KMS-11 (cell line): Measurements from ENCODE around the gene FCHO2.

ENCODE experiments used
- H2AFZ ChIP-seq: fragments of 200-600 bp; sonication (generic); 2 replicates; pipeline ENCODE4 v1.6.1; 2016; ENCODE audit warnings: antibody characterized with exemption, mixed run types, low read depth
- H3K27ac ChIP-seq: fragments of 200-600 bp; sonication (generic); 2 replicates; pipeline ENCODE4 v1.6.1; 2016; ENCODE audit warnings: mild to moderate bottlenecking, mixed run types
- H3K27me3 ChIP-seq: fragments of 200-600 bp; sonication (generic); 2 replicates; pipeline ENCODE4 v1.6.1; 2017; ENCODE audit warnings: mild to moderate bottlenecking, low read depth, mixed run types, moderate library complexity; ENCODE audit not compliant: insufficient read depth
- H3K36me3 ChIP-seq: fragments of 200-600 bp; sonication (generic); 2 replicates; pipeline ENCODE4 v1.6.1; 2017; ENCODE audit warnings: mild to moderate bottlenecking, mixed run types; ENCODE audit not compliant: insufficient read depth
- H3K4me1 ChIP-seq: fragments of 200-600 bp; sonication (generic); 2 replicates; pipeline ENCODE4 v1.6.1; 2016; ENCODE audit warnings: mild to moderate bottlenecking, low read depth, mixed run types; ENCODE audit not compliant: poor library complexity, severe bottlenecking
- H3K4me2 ChIP-seq: fragments of 200-600 bp; sonication (generic); 2 replicates; pipeline ENCODE4 v1.7.0; 2016; ENCODE audit warnings: mild to moderate bottlenecking, mixed run types
- H3K4me3 ChIP-seq: fragments of 200-600 bp; sonication (generic); IDR thresholded peaks from 2 replicates; pipeline ENCODE4 v1.6.1; 2017; ENCODE audit warnings: low read depth, low read length, mixed read lengths; ENCODE audit not compliant: insufficient read depth
- H3K79me2 ChIP-seq: fragments of 200-600 bp; sonication (generic); 2 replicates; pipeline ENCODE4 v1.6.1; 2016; ENCODE audit warnings: low read depth, mixed run types; ENCODE audit not compliant: insufficient read depth
- H3K9ac ChIP-seq: fragments of 200-600 bp; sonication (generic); 2 replicates; pipeline ENCODE4 v1.6.1; 2016; ENCODE audit warnings: mild to moderate bottlenecking, mixed run types
- H4K20me1 ChIP-seq: fragments of 200-600 bp; sonication (generic); 2 replicates; pipeline ENCODE4 v1.6.1; 2016; ENCODE audit warnings: mild to moderate bottlenecking, mixed run types; ENCODE audit not compliant: insufficient read depth
- TF ChIP-seq, protein P1 (sequence below): fragments of 200-600 bp; sonication (generic); conservative IDR thresholded peaks from 2 replicates; pipeline ENCODE4 v1.6.1; 2017; ENCODE audit warnings: low read depth, mild to moderate bottlenecking, antibody characterized with exemption, low read length, moderate library complexity, mixed read lengths

The FCHO2 gene

GRCh38 chr5:73103870-73104299, 148.0 kb downstream of the FCHO2 start:
- Histone ChIP-seq H3K4me1 (no peaks in the 10 kb centered on the region), H3K9ac (no peak overlapping the region)

DNA sequence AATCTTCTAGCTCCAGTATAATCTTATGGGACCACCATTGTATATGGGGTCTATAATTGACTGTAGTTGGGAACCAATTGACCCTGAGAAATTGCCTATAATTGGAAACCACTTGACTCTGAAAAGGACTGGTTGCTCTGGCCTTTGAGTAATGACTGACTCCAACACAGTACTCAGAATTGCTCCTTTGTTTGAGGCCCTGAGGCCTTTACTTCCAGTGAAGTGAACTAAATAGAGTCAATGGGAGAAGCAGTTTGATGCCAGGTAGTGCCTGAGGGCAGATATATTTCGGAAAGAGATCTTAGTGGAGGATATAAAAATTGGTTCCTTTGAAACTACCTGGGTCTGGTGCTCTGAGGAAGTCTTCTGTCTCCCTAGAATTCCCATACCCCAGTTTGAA, 148.5 kb downstream of the FCHO2 start:
- no peaks in the 10 kb centered on the region for H3K36me3 ChIP-seq
- H3K27me3 ChIP-seq, result no peaks in the 10 kb centered on the region
- H2AFZ ChIP-seq, result no peak overlapping the region
- H3K4me1 ChIP-seq, result no peaks in the 10 kb centered on the region
- no peak overlapping the region for H3K4me3 ChIP-seq
- H3K9ac ChIP-seq, result no peak overlapping the region
- TF ChIP-seq, protein P1, sequence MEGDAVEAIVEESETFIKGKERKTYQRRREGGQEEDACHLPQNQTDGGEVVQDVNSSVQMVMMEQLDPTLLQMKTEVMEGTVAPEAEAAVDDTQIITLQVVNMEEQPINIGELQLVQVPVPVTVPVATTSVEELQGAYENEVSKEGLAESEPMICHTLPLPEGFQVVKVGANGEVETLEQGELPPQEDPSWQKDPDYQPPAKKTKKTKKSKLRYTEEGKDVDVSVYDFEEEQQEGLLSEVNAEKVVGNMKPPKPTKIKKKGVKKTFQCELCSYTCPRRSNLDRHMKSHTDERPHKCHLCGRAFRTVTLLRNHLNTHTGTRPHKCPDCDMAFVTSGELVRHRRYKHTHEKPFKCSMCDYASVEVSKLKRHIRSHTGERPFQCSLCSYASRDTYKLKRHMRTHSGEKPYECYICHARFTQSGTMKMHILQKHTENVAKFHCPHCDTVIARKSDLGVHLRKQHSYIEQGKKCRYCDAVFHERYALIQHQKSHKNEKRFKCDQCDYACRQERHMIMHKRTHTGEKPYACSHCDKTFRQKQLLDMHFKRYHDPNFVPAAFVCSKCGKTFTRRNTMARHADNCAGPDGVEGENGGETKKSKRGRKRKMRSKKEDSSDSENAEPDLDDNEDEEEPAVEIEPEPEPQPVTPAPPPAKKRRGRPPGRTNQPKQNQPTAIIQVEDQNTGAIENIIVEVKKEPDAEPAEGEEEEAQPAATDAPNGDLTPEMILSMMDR, result no peak
- H3K27ac ChIP-seq, result no peak overlapping the region
- H3K4me2 ChIP-seq, result no peak overlapping the region
- H4K20me1 ChIP-seq, result no peaks in the 10 kb centered on the region
- H3K79me2 ChIP-seq, result no peaks in the 10 kb centered on the region

More at GRCh38 chr5:73103870-73104299, 148.0 kb downstream of the FCHO2 start:
- Histone ChIP-seq H3K36me3 (no peaks in the 10 kb centered on the region), H3K27ac (no peak overlapping the region), H3K4me2 (no peak overlapping the region), H3K27me3 (no peaks in the 10 kb centered on the region), H3K4me3 (no peak overlapping the region), H3K79me2 (no peaks in the 10 kb centered on the region), H4K20me1 (no peaks in the 10 kb centered on the region), H2AFZ (no peak overlapping the region)
- TF ChIP-seq, protein P1, result no peak

GRCh38 chr5:73106335-73106734, 150.5 kb downstream of the FCHO2 start:
- Histone ChIP-seq H2AFZ (no peak overlapping the region), H3K27ac (no peak overlapping the region), H3K4me3 (no peak overlapping the region), H3K4me2 (no peak overlapping the region), H3K4me1 (no peaks in the 10 kb centered on the region), H4K20me1 (no peaks in the 10 kb centered on the region), H3K79me2 (no peaks in the 10 kb centered on the region), H3K9ac (no peak overlapping the region), H3K36me3 (no peaks in the 10 kb centered on the region), H3K27me3 (no peaks in the 10 kb centered on the region)
- TF ChIP-seq, protein P1, result no peak

DNA sequence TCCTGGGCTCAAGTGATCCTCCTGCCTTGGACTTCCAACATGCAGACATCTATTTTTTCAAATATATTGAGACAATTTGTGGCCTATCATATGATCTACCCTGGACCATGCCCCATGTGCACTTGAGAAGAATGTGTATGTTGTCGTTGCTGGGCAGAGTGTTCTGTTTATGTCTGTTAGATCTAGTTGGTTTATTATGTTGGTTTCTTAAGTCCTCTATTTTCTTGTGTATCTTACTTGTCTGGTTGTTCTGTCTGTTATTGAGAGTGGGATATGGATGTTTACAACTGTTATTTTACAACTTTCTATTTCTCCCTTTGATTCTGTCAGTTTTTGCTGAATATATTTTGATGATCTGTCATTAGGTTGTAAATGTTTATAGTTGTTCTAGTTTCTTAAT, 154.3 kb downstream of the FCHO2 start:
- no peak overlapping the region for H3K4me2 ChIP-seq
- no peak overlapping the region for H3K9ac ChIP-seq

More for the DNA sequence above, 154.3 kb downstream of the FCHO2 start:
- Histone ChIP-seq H3K36me3 (no peaks in the 10 kb centered on the region), H4K20me1 (no peaks in the 10 kb centered on the region), H2AFZ (no peak overlapping the region), H3K27ac (no peak overlapping the region), H3K4me1 (no peaks in the 10 kb centered on the region), H3K4me3 (no peak overlapping the region), H3K27me3 (no peaks in the 10 kb centered on the region), H3K79me2 (no peaks in the 10 kb centered on the region)
- TF ChIP-seq, protein P1, result no peak
